HG03064 (cell line): ENCODE measurements around the gene SMO.

Source experiments
- ATAC-seq: cut with Tn5 transposase; IDR thresholded peaks from one replicate; pipeline ENCODE4 v1.9.1; 2021; ENCODE audit warnings: low read depth; ENCODE audit not compliant: unreplicated experiment

The SMO gene

DNA sequence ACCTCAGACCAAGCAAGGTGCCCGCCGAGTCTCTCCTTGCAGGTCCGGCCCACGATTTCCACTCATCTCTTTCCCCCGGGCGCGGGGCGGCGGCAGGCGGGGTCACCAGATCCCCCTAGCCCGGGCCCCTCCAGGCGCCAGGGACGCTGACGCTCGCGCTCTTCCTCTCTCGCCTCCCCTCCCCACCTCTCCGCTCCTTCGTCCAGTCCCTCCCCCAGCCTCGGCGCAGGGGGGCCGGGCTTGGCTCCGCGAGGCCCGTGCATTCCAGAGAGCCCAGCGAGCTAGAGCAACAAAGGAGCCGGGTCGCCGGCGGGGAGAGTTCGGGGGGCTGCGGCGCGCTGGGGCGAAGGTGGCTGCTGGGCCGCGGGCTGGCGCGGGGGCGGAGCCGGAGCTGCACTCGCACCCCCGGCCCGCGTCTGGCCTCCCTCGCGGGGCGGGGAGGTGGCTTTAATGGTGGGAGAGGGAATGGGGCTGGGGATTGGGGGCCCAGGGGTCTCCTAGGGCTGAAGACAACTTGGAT is at the start of gene SMO:
Gene SMO (plus strand): TSS at position 262 of the 520 bp plus-strand sequence. CDS start 519 bp downstream, outside the sequence.
- no peak for ATAC-seq

DNA sequence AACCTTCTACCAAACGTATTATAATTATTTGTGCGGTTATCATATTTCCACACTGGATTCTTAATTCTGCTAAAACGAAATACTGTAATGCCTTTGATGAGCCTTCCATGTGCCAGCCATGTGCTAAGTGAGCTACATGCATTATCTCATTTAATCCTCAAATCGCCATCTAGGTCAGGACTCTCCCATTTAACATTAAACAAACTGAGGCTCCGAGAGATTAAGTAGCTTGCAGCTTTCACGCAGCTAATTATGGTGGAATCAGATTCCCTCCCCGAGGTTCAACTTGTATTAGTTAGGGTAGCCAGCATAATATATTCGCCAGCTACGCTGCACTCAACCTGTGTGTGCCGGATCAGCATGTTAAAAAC is 44.7 kb upstream of the SMO start:
- no peak for ATAC-seq

GRCh38 chr7:129144095-129144833 is 44.2 kb upstream of the SMO start, which contains the start of gene TSPAN33:
TSS of gene TSPAN33 (plus strand) at chr7:129144707. CDS start at chr7:129144981, 274 bp downstream.
- ATAC-seq = peak; percentile 57

DNA sequence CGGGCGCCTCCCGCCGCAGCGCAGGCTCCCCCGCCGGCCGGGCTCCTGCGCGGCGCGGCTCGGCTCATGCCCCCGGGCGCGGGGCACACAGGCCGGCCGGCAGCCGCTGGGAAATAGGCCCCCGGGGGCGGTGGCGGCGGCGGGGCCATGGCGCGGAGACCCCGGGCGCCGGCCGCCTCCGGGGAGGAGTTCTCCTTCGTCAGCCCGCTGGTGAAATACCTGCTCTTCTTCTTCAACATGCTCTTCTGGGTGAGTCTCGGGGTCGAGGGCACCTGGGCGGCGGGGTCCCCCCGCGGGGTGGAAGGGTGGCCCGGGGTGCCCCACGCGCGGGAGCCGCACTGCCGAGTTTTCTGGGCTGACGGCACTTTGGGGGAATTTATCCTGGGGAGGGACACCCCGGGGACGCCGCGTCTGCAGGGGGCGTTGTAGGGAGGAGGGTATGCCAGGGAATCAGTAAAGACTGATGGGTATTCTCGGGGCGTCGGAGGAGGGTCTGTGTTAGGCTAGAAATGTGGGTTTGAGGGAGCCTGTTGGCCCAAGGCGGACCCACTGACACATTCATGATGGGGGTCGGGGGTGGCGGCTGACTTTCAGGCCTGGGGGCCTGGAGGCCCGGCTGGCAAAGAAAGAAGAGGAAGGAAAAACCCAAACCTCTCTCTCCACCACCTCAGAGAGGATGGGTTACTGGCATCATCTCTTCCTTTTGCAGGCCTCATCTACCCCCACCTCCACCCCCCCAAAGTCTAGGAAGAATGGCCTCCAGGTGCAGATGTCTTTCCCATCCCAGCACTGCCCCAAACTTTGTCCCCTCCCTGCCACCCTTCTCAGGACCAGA is 43.4 kb upstream of the SMO start:
- ATAC-seq = peak; percentile 20

- peak; percentile 71 for ATAC-seq
Measured at GRCh38 chr7:129146237-129146979, 42.0 kb upstream of the SMO start.

DNA sequence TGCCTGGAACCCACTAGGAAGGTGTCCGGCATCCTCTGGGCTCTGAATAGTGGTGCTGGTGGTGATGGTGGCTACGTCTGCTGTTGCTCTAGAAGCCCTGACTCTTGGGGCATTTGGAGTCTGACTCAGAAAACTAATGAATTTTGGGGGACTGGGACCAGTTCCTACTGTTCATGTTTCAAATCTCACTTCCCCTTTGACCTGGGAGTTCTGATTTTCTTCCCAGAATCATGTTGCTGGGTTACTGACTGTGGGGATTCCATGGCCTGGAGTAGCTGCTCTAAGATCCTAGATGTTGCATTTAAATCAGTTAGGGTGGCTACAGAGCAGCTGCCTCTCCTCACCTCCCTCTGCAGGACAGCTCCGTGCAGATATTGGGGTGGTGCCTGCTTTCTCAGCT is 40.7 kb upstream of the SMO start:
- ATAC-seq = no peak

DNA sequence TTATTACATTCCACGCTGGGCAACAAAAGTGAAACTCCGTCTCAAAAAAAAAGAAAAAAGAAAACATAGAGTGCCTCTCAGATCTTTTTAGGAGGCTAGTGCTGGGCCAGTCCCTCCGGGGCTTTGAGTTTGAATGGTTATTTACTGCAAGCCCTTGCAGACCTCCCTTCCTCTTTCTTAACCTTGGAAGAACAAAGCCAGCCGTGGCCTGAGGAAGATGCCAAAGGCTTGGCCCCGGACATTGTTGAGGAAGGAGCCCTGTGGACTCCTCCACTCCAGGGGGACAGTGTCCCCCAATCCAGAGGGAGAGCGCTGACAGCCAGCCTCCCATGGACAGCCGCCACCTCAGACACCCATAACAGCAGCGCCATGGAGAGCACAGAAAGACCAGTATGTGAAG is 38.9 kb upstream of the SMO start:
- no peak for ATAC-seq

- no peak for ATAC-seq
Measured at GRCh38 chr7:129150199-129150996, 38.0 kb upstream of the SMO start.

GRCh38 chr7:129157651-129158050 is 30.8 kb upstream of the SMO start:
- ATAC-seq = no peak

DNA sequence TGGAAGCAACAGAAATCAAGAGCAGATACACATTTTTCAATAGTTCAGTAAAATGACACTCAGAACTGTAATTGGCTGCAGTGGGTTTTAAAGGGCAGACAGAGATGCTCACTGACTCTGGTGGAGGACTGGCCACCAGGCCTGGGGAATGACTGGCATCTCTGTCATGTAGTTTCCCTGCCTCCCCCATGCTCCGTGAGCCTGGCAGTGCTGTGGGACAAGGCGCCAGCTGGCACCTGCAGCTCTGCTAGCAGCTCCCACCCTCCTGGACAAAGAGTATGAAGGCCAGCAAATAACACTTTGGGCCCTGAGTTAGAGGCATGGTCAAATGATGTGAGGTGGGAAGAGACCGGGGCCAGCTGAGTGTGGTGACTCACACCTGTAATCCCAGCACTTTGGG is 28.9 kb upstream of the SMO start:
- ATAC-seq = no peak

- no peak for ATAC-seq
Measured at GRCh38 chr7:129160161-129160905, 28.1 kb upstream of the SMO start.

DNA sequence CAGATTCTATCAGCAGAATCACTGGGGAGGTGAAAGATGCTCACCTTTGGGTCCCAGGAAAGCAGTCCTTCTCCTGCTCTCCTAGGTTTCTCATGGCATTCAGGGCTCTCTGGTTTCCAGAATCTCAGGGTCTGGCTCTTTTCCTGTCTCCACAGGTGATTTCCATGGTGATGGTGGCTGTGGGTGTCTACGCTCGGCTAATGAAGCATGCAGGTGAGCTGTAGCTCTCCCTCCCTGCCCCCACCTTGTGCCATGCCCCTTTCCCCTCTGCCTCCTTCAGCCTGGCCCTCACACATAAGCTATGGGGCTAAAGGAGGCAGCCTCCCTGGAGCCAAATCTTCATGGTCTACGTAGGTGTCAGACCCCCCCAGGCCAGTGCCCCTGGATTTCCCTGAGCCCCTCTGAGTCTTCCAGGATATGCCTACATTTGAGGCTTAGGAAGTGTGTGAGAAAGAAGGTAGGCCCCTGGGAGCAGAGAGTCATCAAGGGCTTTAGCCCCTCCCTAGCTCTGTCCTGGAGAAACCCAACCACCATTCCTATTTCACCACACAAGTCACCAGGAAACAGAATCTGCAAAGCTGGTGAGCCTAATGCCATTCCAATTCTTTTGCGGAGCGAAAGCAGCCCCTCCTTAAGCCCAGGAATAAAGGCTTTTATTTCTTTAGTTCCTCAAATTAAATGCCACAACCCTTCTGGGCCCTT is 26.8 kb upstream of the SMO start:
- ATAC-seq = no peak

- no peak for ATAC-seq
Measured at GRCh38 chr7:129162732-129163131, 25.7 kb upstream of the SMO start.

GRCh38 chr7:129163875-129164544 is 24.4 kb upstream of the SMO start:
- no peak for ATAC-seq

DNA sequence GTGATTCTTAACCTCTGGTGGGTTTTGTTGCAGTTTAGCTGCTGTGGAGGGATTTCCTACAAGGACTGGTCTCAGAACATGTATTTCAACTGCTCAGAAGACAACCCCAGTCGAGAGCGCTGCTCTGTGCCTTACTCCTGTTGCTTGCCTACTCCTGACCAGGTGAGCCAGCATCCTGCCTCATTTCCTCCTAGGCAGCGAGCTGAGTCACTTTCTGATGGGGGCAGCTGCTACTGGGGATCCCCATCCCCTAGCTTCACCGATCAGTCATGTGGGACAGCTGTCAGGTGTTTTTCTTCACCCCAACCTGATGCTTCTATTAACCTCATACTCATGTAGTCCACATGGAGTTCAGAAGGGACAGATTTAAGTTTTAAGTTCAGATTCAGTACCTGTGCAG is 21.7 kb upstream of the SMO start:
- peak; percentile 47 for ATAC-seq

DNA sequence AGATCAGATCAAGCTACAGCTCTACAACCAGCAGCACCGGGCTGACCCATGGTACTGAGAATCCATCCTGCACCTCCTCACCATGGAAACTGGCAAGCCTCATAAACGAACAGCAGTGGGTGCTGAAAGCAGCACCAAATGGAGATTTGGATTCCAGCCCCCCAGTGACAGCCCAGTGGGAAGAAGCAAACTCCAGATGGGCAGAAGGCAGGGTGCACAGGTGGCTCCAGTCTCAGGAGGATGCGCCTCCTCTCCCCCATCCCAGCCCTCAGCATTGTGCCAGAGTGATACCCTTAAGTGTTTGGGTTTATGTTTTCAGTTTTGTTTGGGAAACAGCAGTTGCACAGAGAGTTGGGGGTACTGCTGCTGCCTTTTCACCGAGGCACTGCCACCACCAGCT is 20.6 kb upstream of the SMO start:
- no peak for ATAC-seq

DNA sequence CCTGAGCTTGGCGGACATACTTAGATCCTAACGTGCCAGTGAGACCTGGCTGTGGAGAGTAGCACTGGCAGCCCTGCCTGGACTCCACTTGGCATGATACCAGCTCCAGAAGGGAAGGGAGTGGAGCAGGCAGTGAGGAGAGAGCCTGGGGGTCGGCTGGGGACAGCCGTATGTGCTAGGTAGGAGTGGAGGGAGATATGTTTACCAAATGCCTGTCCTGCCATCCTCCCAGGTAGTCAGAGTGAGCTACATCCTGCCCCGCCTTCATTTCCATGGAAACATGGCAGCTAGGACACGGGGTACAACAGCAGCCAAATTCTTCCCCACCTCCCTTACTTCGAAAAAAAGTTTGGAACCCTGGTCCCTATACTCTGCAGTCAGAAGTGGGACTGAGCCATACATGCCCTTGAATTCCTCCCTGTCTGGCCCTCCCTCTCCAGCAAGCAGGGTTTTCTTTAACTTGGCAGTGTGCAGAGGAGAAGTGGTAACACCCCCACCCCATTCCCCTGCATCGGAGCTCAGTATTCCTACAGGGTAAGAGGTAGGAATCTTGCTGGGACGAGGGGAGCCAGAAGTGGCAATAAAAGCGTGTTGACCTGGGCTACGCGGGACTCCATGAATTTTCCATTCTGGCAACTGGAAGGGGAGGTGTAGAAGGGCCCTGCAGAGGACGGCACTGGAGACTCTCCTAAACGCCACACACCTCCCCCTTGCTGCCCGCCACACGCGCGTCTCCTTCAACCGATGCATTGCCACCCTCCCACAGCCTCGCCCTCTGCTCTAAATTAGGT is 20.0 kb upstream of the SMO start:
- ATAC-seq = no peak
